HepG2 (cell line): ENCODE data around the gene GPR176. TPM values are rescaled to one million over a fixed set of nuclear protein-coding genes. Genes with fewer than 3 reads are reported as not detected.

Experiments
- ATAC-seq: fragments of 200-7000 bp; cut with Tn5 transposase; 3 replicates; pipeline ENCODE4 v1.9.1; 2020; ENCODE audit warnings: mild to moderate bottlenecking, moderate library complexity
- BruUV-seq: library from RNA; stranded (reverse); fragments of 400-500 nt; replicated peaks from 2 replicates; lab custom pipeline; 2021; lab: Mats Ljungman, UMichigan
- CTCF ChIA-PET: fragments of 300-600 bp; formaldehyde crosslinking; extraction: SDS; loops from one replicate; lab custom pipeline; 2021; ENCODE audit warnings: low total read pairs, inconsistent platforms, low intra/inter-chr PET ratio; lab: Yijun Ruan, JAX
- POLR2A ChIA-PET: fragments of 350-600 bp; sonication (Branson Sonifier 250); formaldehyde crosslinking; loops from one replicate; lab custom pipeline; 2020; ENCODE audit warnings: antibody characterized with exemption, inconsistent platforms; lab: Yijun Ruan, JAX
- DNase-seq: peaks from one replicate; pipeline ENCODE4 v3.0.0-alpha.2; 2015; ENCODE audit warnings: low spot score
- FAIRE-seq: peaks from 3 replicates; lab custom pipeline; 2011; peaks lifted over from hg19 to GRCh38; lab: Jason Lieb, UNC
- H2AFZ ChIP-seq: one replicate; pipeline ENCODE4 v1.6.1; 2011; ENCODE audit warnings: low read length, inconsistent platforms
- H3K27ac ChIP-seq: fragments of 300-600 bp; 3 replicates; pipeline ENCODE4 v1.8.0; 2011; ENCODE audit warnings: mixed run types, mild to moderate bottlenecking, mixed read lengths, low read length, inconsistent platforms; ENCODE audit not compliant: insufficient read depth; ENCODE audit errors: extremely low read length
- H3K27me3 ChIP-seq, 2 experiments: fragments of 200-600 bp in 1 of 2; 2 replicates in 1 of 2; 3 replicates in 1 of 2; pipeline versions ENCODE4 v1.6.0 to v1.8.0; 2011; ENCODE audit warnings: low read length in 2 of 2, mild to moderate bottlenecking in 2 of 2, moderate library complexity in 2 of 2, inconsistent platforms in 1 of 2; ENCODE audit not compliant: insufficient read depth in 2 of 2, control insufficient read depth in 1 of 2
- H3K36me3 ChIP-seq, 2 experiments: fragments of 200-600 bp in 1 of 2; replicated peaks in 1 of 2; 2 replicates in 1 of 2; 3 replicates in 1 of 2; pipeline versions ENCODE4 v1.5.1 to v1.8.0; 2011; ENCODE audit warnings: low read length in 2 of 2, inconsistent platforms in 1 of 2; ENCODE audit not compliant: insufficient read depth in 2 of 2, control insufficient read depth in 1 of 2
- H3K4me1 ChIP-seq: 2 replicates; pipeline ENCODE4 v1.5.1; 2012; ENCODE audit warnings: low read length, inconsistent platforms; ENCODE audit not compliant: insufficient read depth
- H3K4me2 ChIP-seq: 2 replicates; pipeline ENCODE4 v1.6.0; 2011; ENCODE audit warnings: low read depth, low read length, inconsistent platforms
- H3K4me3 ChIP-seq, 3 experiments: fragments of 200-600 bp in 1 of 3; sonication (generic), shearing (Covaris generic) in 1 of 3; replicated peaks in 1 of 3; 2 replicates each; pipeline ENCODE4 v1.5.1; 2011 to 2016; ENCODE audit warnings: low read length in 3 of 3, inconsistent platforms in 2 of 3, low read depth in 2 of 3, mild to moderate bottlenecking in 2 of 3, control low read depth in 1 of 3, mixed read lengths in 1 of 3; ENCODE audit not compliant: insufficient read depth in 1 of 3
- H3K79me2 ChIP-seq: one replicate; pipeline ENCODE4 v1.6.1; 2011; ENCODE audit warnings: low read length, inconsistent platforms; ENCODE audit not compliant: insufficient read depth
- H3K9ac ChIP-seq: 2 replicates; pipeline ENCODE4 v1.6.0; 2011; ENCODE audit warnings: mild to moderate bottlenecking, low read depth, low read length, inconsistent platforms; ENCODE audit not compliant: insufficient read depth
- H3K9me3 ChIP-seq: 2 replicates; pipeline ENCODE4 v1.5.1; 2012; ENCODE audit warnings: mild to moderate bottlenecking, low read length
- H4K20me1 ChIP-seq: 2 replicates; pipeline ENCODE4 v1.6.0; 2011; ENCODE audit warnings: inconsistent platforms, mild to moderate bottlenecking, low read length, moderate library complexity; ENCODE audit not compliant: insufficient read depth
- BATF2 ChIP-seq: sonication (generic); formaldehyde crosslinking; IDR thresholded peaks from 2 replicates; pipeline ENCODE4 v1.8.0; 2022; ENCODE audit warnings: mild to moderate bottlenecking, missing genetic modification reagents, moderate library complexity
- HOXA7 ChIP-seq: sonication (generic); formaldehyde crosslinking; IDR thresholded peaks from 2 replicates; pipeline ENCODE4 v1.8.1; 2022; ENCODE audit warnings: mild to moderate bottlenecking, missing genetic modification reagents, moderate library complexity
- IKZF1 ChIP-seq: fragments of 450-650 bp; IDR thresholded peaks from 2 replicates; pipeline ENCODE4 v1.7.1; 2016
- IKZF4 ChIP-seq: sonication (generic); formaldehyde crosslinking; IDR thresholded peaks from 2 replicates; pipeline ENCODE4 v1.5.1; 2020; ENCODE audit warnings: borderline replicate concordance, mild to moderate bottlenecking, low read depth, missing genetic modification reagents; ENCODE audit errors: not compliant biosample characterization
- MAFF ChIP-seq: IDR thresholded peaks from 2 replicates; pipeline ENCODE4 v1.6.1; 2011; ENCODE audit warnings: low read depth, low read length, improper control_type of control experiment
- MAFK ChIP-seq, 2 experiments: IDR thresholded peaks in 1 of 2; conservative IDR thresholded peaks in 1 of 2; 2 replicates each; pipeline ENCODE4 v1.6.1; 2011; ENCODE audit warnings: improper control_type of control experiment in 2 of 2, low read length in 2 of 2
- MYPOP ChIP-seq: sonication (generic); formaldehyde crosslinking; IDR thresholded peaks from 2 replicates; pipeline ENCODE4 v1.8.1; 2023; ENCODE audit warnings: mild to moderate bottlenecking, moderate library complexity, missing genetic modification reagents
- RARG ChIP-seq: sonication (generic); formaldehyde crosslinking; IDR thresholded peaks from 2 replicates; pipeline ENCODE4 v1.4.0; 2020; ENCODE audit warnings: low read depth, mild to moderate bottlenecking, missing genetic modification reagents
- RORA ChIP-seq: sonication (generic); formaldehyde crosslinking; IDR thresholded peaks from 2 replicates; pipeline ENCODE4 v1.5.0; 2020; ENCODE audit warnings: mild to moderate bottlenecking, missing genetic modification reagents, moderate library complexity
- SCMH1 ChIP-seq: sonication (generic); formaldehyde crosslinking; IDR thresholded peaks from 2 replicates; pipeline ENCODE4 v1.9.0; 2021; ENCODE audit warnings: missing genetic modification reagents, mild to moderate bottlenecking, borderline replicate concordance
- ZBTB7B ChIP-seq: sonication (generic); formaldehyde crosslinking; IDR thresholded peaks from 2 replicates; pipeline ENCODE4 v1.4.0; 2020; ENCODE audit warnings: missing genetic modification reagents
- ZKSCAN1 ChIP-seq: fragments of 150-350 bp; IDR thresholded peaks from 2 replicates; pipeline ENCODE4 v1.6.1; 2014; ENCODE audit warnings: low read length
- ZNF678 ChIP-seq: sonication (generic); formaldehyde crosslinking; IDR thresholded peaks from 2 replicates; pipeline ENCODE4 v1.4.0; 2020; ENCODE audit warnings: mild to moderate bottlenecking, missing genetic modification reagents
- WGBS: methylation state at CpG from one replicate; pipeline ENCODE4 v1.1.6; 2017; ENCODE audit warnings: low lambda C conversion rate; 5-methylcytosine and 5-hydroxymethylcytosine counted together
- in situ Hi-C: cut with HindIII; loops from 2 replicates; pipeline ENCODE4 v1.10.0; 2017; ENCODE audit warnings: low pct_unique_long_range_greater_than_20kb; ENCODE audit not compliant: extremely low pct_ligation_motif_present
- intact Hi-C: fragments of 100-400 bp; cut with micrococcal nuclease; formaldehyde crosslinking; loops from one replicate; pipeline ENCODE4 v1.10.0; 2022; ENCODE audit not compliant: unreplicated experiment
- polyA plus RNA-seq, 8 experiments: library from polyadenylated mRNA; depleted of rRNA in 3 of 8; stranded (reverse) in 7 of 8; unstranded in 1 of 8; fragments of >200 nt; fragmentation: Illumina TruSeq in 4 of 8; extraction: Trizol in 4 of 8; gene quantifications; 2 replicates each; pipeline versions ENCODE4 v1.2.1 to v1.2.3, GENCODE V29; 2011 to 2016; ENCODE audit warnings: low read depth in 4 of 8, missing spikeins in 1 of 8, mixed read lengths in 1 of 8; ENCODE audit not compliant: insufficient read depth in 1 of 8
- total RNA-seq, 5 experiments: library from RNA; depleted of rRNA; stranded (reverse); fragments of >200 nt; fragmentation: Illumina TruSeq; extraction: Trizol; gene quantifications; 2 replicates each; pipeline ENCODE4 v1.2.3, GENCODE V29; 2016; ENCODE audit warnings: low read depth in 1 of 5
- TF ChIP-seq, protein P1 (sequence below): sonication (generic); formaldehyde crosslinking; IDR thresholded peaks from 2 replicates; pipeline ENCODE4 v1.9.0; 2021; ENCODE audit warnings: missing genetic modification reagents, mild to moderate bottlenecking, borderline replicate concordance

The GPR176 gene
- total and polyA plus RNA-seq, 2 of the 13 experiments (the other 11 are each of a cell fraction or from before 2014, with no cell fraction given), result 0.11 to 0.20 TPM

GRCh38 chr15:39785139-39785538, 134.9 kb downstream of the GPR176 start:
- H4K20me1 ChIP-seq, result no peaks in the 10 kb centered on the region
- H3K27me3 ChIP-seq, result no peaks in the 10 kb centered on the region; a peak in 2 of 5 replicates
- no peak overlapping the region for H3K4me2 ChIP-seq
- H3K36me3 ChIP-seq, result no peaks in the 10 kb centered on the region
- intact Hi-C loops, result loop anchor here (5.0 kb wide), 1 partner anchor 247 kb away; no protein-coding TSS in a partner anchor
- DNase-seq, result no peak
- H2AFZ ChIP-seq, result no peak overlapping the region
- no peak overlapping the region for H3K27ac ChIP-seq
- no peak overlapping the region for H3K9ac ChIP-seq
- H3K4me1 ChIP-seq, result peaks cover 45% of the 10 kb centered on the region
- no peak for FAIRE-seq
- no peaks in the 10 kb centered on the region for H3K9me3 ChIP-seq
- ATAC-seq, result no peak
- in situ Hi-C loops, result loop anchor here (5.0 kb wide), 1 partner anchor 92 kb away; no protein-coding TSS in a partner anchor
- POLR2A ChIA-PET, result no interaction called here
- 86% methylated on average over 10 of the region's 10 CpGs for WGBS
- CTCF ChIA-PET, result no interaction called here
- no peak overlapping the region for H3K4me3 ChIP-seq
- no peaks in the 10 kb centered on the region for H3K79me2 ChIP-seq
- BruUV-seq, result no TSS peak
- TF ChIP-seq MAFK (conservative IDR thresholded peaks at IDR 0.05 in 1 of 2, IDR thresholded peaks at IDR 0.05 in 1 of 2; ENCODE audit: low read length in 2 of 2), result peak in 1 of 2 experiments; percentile 48; a peak in 2 of 4 replicates
- peak; percentile 50 for TF ChIP-seq MAFF
- no peak for TF ChIP-seq ZNF678 (CRISPR knock-in tag)
- TF ChIP-seq IKZF4 (CRISPR knock-in tag), result no peak
- TF ChIP-seq HOXA7, result no peak

- FAIRE-seq, result no peak
- Histone ChIP-seq H3K36me3 (no peaks in the 10 kb centered on the region), H3K27me3 (no peaks in the 10 kb centered on the region; a peak in 2 of 5 replicates), H3K4me2 (no peak overlapping the region), H3K27ac (no peak overlapping the region), H3K79me2 (no peaks in the 10 kb centered on the region), H3K4me3 (no peak overlapping the region), H2AFZ (no peak overlapping the region), H3K9me3 (no peaks in the 10 kb centered on the region), H3K4me1 (peaks cover 45% of the 10 kb centered on the region), H3K9ac (no peak overlapping the region), H4K20me1 (no peaks in the 10 kb centered on the region)
- DNase-seq, result no peak
- in situ Hi-C loops, result loop anchor here (5.0 kb wide), 1 partner anchor 93 kb away; no protein-coding TSS in a partner anchor
- ATAC-seq, result no peak
- intact Hi-C loops, result loop anchor here (5.0 kb wide), 1 partner anchor 248 kb away; no protein-coding TSS in a partner anchor
- no TSS peak for BruUV-seq
- POLR2A ChIA-PET, result no interaction called here
- CTCF ChIA-PET, result no interaction called here
- WGBS, result 93% methylated on average over 2 of the region's 2 CpGs
- no peak for TF ChIP-seq SCMH1
- no peak for TF ChIP-seq RORA (CRISPR knock-in tag)
- no peak for TF ChIP-seq ZBTB7B (CRISPR knock-in tag)
- TF ChIP-seq, protein P1, sequence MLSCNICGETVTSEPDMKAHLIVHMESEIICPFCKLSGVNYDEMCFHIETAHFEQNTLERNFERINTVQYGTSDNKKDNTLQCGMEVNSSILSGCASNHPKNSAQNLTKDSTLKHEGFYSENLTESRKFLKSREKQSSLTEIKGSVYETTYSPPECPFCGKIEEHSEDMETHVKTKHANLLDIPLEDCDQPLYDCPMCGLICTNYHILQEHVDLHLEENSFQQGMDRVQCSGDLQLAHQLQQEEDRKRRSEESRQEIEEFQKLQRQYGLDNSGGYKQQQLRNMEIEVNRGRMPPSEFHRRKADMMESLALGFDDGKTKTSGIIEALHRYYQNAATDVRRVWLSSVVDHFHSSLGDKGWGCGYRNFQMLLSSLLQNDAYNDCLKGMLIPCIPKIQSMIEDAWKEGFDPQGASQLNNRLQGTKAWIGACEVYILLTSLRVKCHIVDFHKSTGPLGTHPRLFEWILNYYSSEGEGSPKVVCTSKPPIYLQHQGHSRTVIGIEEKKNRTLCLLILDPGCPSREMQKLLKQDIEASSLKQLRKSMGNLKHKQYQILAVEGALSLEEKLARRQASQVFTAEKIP, result no peak
- TF ChIP-seq BATF2, result no peak
- TF ChIP-seq RARG, result no peak
- TF ChIP-seq MYPOP, result no peak
- TF ChIP-seq IKZF1, result no peak
- TF ChIP-seq ZKSCAN1, result no peak
These were observed 135.4 kb downstream of the GPR176 start for GRCh38 chr15:39784638-39785037.
